ENCODE data around the gene BTBD2. TPM values are rescaled to one million over a fixed set of nuclear protein-coding genes. Genes with fewer than 3 reads are reported as not detected.

The BTBD2 gene
- total RNA-seq, 1 experiment from 2014 or later: 52.2 TPM

DNA sequence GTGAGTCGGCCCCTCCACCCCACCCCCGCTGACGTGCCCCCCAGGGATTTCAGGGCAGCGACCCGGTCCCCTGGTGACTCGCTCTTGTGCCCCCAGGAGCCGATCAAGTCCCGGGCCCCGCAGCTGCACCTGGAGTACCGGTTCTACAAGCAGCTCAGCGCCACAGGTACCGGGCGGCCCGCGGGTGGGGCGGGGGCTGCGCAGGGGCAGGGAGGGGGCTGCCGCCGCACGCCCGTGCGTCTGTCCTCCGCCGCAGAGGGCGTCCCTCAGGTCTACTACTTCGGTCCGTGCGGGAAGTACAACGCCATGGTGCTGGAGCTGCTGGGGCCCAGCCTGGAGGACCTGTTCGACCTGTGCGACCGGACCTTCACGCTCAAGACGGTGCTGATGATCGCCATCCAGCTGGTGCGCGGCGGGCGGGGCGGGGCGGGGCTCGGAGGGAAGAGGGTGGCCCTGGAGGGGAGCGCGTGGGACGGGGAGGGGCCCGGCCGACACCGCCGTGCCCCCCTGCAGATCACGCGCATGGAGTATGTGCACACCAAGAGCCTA is 37.1 kb downstream of the BTBD2 start:
- Histone ChIP-seq H3K36me3 (ENCODE audit: control insufficient read depth, insufficient read depth, low read length) (no peaks in the 10 kb centered on the region), H3K9me3 (no peaks in the 10 kb centered on the region), H3K4me3 (ENCODE audit: low read depth, low read length) (no peak overlapping the region), H3K4me1 (no peaks in the 10 kb centered on the region), H3K27me3 (replicated peaks; ENCODE audit: control insufficient read depth, insufficient read depth, low read length) (no peaks in the 10 kb centered on the region)
- Mint-ChIP-seq H3K4me1 (ENCODE audit: low read depth, unreplicated experiment) (no peaks in the 10 kb centered on the region), H3K27ac (ENCODE audit: unreplicated experiment) (no peak overlapping the region), H3K27me3 (ENCODE audit: insufficient read depth, unreplicated experiment) (no peaks in the 10 kb centered on the region), H3K4me3 (ENCODE audit: unreplicated experiment) (no peak overlapping the region), H3K9me3 (ENCODE audit: unreplicated experiment) (no peaks in the 10 kb centered on the region), H3K36me3 (ENCODE audit: insufficient read depth, unreplicated experiment) (peaks cover 36% of the 10 kb centered on the region)
- DNase-seq: no peak
- POLR2A ChIA-PET: no interaction called here
- TF ChIP-seq, protein P1, sequence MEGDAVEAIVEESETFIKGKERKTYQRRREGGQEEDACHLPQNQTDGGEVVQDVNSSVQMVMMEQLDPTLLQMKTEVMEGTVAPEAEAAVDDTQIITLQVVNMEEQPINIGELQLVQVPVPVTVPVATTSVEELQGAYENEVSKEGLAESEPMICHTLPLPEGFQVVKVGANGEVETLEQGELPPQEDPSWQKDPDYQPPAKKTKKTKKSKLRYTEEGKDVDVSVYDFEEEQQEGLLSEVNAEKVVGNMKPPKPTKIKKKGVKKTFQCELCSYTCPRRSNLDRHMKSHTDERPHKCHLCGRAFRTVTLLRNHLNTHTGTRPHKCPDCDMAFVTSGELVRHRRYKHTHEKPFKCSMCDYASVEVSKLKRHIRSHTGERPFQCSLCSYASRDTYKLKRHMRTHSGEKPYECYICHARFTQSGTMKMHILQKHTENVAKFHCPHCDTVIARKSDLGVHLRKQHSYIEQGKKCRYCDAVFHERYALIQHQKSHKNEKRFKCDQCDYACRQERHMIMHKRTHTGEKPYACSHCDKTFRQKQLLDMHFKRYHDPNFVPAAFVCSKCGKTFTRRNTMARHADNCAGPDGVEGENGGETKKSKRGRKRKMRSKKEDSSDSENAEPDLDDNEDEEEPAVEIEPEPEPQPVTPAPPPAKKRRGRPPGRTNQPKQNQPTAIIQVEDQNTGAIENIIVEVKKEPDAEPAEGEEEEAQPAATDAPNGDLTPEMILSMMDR (IDR thresholded peaks at IDR 0.05; ENCODE audit: insufficient read depth in 1 of 2, low read depth in 1 of 2, low read length in 1 of 2, severe bottlenecking in 1 of 2, unreplicated experiment in 1 of 2): no peak
- CTCF ChIA-PET: interaction anchor here (0.6 kb wide), 1 partner anchor 136 kb away, joined by 3 read pairs; no protein-coding TSS in a partner anchor
- intact Hi-C loops (cut with micrococcal nuclease; ENCODE audit: unreplicated experiment): no loop called here
- no TSS peak for BruUV-seq (replicated peaks)

DNA sequence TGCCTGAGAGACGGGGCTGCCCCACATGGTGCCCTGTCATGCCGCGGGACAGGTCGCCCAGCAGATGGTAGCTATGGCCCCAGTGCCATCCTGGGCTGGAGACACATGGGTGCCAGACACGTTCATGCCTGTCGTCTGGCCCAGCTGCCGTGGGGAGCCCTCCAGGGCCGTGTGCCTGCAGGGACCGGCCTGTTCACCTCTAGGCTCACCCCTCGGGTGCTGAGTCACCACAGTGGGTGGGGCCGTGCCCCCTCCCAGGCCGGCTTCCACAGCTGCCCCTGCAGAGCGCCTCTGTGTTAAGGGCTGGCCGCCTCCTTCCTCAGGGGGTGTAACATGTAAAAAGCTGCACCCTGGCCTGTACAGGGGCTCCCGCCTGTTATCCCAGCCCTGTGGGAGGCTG is 38.4 kb downstream of the BTBD2 start:
- no peak overlapping the region for H3K27ac Mint-ChIP-seq (ENCODE audit: unreplicated experiment)
- POLR2A ChIA-PET: no interaction called here
- no peak for DNase-seq

DNA sequence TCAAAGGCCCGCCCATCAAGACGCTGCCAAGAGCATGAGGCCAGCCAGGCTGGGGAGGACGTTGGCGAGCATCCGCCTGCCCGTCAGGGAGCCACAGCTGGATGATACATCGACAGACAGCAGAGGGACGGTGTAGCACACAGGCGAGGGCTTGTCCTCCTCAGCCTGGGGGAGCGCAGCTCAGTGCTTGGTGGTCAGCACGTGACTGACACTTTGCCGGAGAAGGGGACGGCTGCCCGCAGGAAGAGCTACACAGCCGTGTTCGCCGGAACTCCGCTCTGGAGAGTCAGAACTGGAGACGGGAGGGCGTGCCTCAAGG is 40.4 kb downstream of the BTBD2 start:
- no peak for DNase-seq
- no peaks in the 10 kb centered on the region for H3K27me3 Mint-ChIP-seq (ENCODE audit: insufficient read depth, unreplicated experiment)
- TF ChIP-seq, protein P1 (IDR thresholded peaks at IDR 0.05; ENCODE audit: insufficient read depth in 1 of 2, low read depth in 1 of 2, low read length in 1 of 2, severe bottlenecking in 1 of 2, unreplicated experiment in 1 of 2): no peak
- no peak overlapping the region for H3K4me3 ChIP-seq (ENCODE audit: low read depth, low read length)
- no peaks in the 10 kb centered on the region for H3K4me1 ChIP-seq
- no peaks in the 10 kb centered on the region for H3K27me3 ChIP-seq (replicated peaks; ENCODE audit: control insufficient read depth, insufficient read depth, low read length)
- BruUV-seq (replicated peaks): no TSS peak
- H3K4me3 Mint-ChIP-seq (ENCODE audit: unreplicated experiment): no peak overlapping the region
- no peaks in the 10 kb centered on the region for H3K36me3 ChIP-seq (ENCODE audit: control insufficient read depth, insufficient read depth, low read length)
- H3K9me3 ChIP-seq: no peaks in the 10 kb centered on the region
- CTCF ChIA-PET: no interaction called here
- POLR2A ChIA-PET: no interaction called here
- intact Hi-C loops (cut with micrococcal nuclease; ENCODE audit: unreplicated experiment): no loop called here
- H3K4me1 Mint-ChIP-seq (ENCODE audit: low read depth, unreplicated experiment): no peaks in the 10 kb centered on the region
- H3K27ac Mint-ChIP-seq (ENCODE audit: unreplicated experiment): no peak overlapping the region
- H3K36me3 Mint-ChIP-seq (ENCODE audit: insufficient read depth, unreplicated experiment): peaks cover 25% of the 10 kb centered on the region
- no peaks in the 10 kb centered on the region for H3K9me3 Mint-ChIP-seq (ENCODE audit: unreplicated experiment)

More for the DNA sequence above, 38.4 kb downstream of the BTBD2 start:
- no peaks in the 10 kb centered on the region for H3K27me3 ChIP-seq (replicated peaks; ENCODE audit: control insufficient read depth, insufficient read depth, low read length)
- no peaks in the 10 kb centered on the region for H3K4me1 ChIP-seq
- no peaks in the 10 kb centered on the region for H3K9me3 ChIP-seq
- intact Hi-C loops (cut with micrococcal nuclease; ENCODE audit: unreplicated experiment): no loop called here
- CTCF ChIA-PET: no interaction called here
- Mint-ChIP-seq H3K4me1 (ENCODE audit: low read depth, unreplicated experiment) (no peaks in the 10 kb centered on the region), H3K4me3 (ENCODE audit: unreplicated experiment) (no peak overlapping the region), H3K36me3 (ENCODE audit: insufficient read depth, unreplicated experiment) (peaks cover 32% of the 10 kb centered on the region), H3K27me3 (ENCODE audit: insufficient read depth, unreplicated experiment) (no peaks in the 10 kb centered on the region), H3K9me3 (ENCODE audit: unreplicated experiment) (no peaks in the 10 kb centered on the region)
- no TSS peak for BruUV-seq (replicated peaks)
- no peaks in the 10 kb centered on the region for H3K36me3 ChIP-seq (ENCODE audit: control insufficient read depth, insufficient read depth, low read length)
- TF ChIP-seq, protein P1 (IDR thresholded peaks at IDR 0.05; ENCODE audit: insufficient read depth in 1 of 2, low read depth in 1 of 2, low read length in 1 of 2, severe bottlenecking in 1 of 2, unreplicated experiment in 1 of 2): no peak
- no peak overlapping the region for H3K4me3 ChIP-seq (ENCODE audit: low read depth, low read length)

Data from Caco-2 (cell line).